Measurements from ENCODE around the gene SRGAP2. TPM values are rescaled to one million over a fixed set of nuclear protein-coding genes. Genes with fewer than 3 reads are reported as not detected.
"Not testable (repeated sequence)": the region's sequence is repeated elsewhere in the genome, so short reads cannot be mapped to it uniquely, and the experiment has no call there.

Gene SRGAP2
- total RNA-seq, 1 experiment from 2014 or later, result 130 TPM

- H3K79me2 ChIP-seq (ENCODE audit: low read depth); H3K9me2 ChIP-seq (ENCODE audit: insufficient read depth); H4K20me1 ChIP-seq (ENCODE audit: insufficient read depth); H3K27ac ChIP-seq; CTCF ChIA-PET; H3K9me3 ChIP-seq (ENCODE audit: insufficient read depth, low read depth); BruUV-seq (replicated peaks); H3K4me1 ChIP-seq (replicated peaks; ENCODE audit: insufficient read depth); DNase-seq; H3K4me2 ChIP-seq; intact Hi-C loops (cut with micrococcal nuclease; ENCODE audit: unreplicated experiment); H3K27me3 ChIP-seq (ENCODE audit: insufficient read depth, low read depth); H3F3A ChIP-seq (ENCODE audit: insufficient read depth, low read depth); H3K36me3 ChIP-seq (ENCODE audit: low read depth); H2AFZ ChIP-seq: not testable (repeated sequence)
- peak overlapping the region; percentile 46; the same call in 1 of the 2 replicates for H3K4me3 ChIP-seq
- POLR2A ChIA-PET (ENCODE audit: unreplicated experiment), result interaction anchor here (0.6 kb wide), 1 partner anchor 220 kb away, joined by 4 read pairs; no protein-coding TSS in a partner anchor
Measured at GRCh38 chr1:206204159-206204511, 794 bp downstream of the SRGAP2 start.

GRCh38 chr1:206204871-206205270 is 1.5 kb downstream of the SRGAP2 start:
- H3K27ac ChIP-seq; H4K20me1 ChIP-seq (ENCODE audit: insufficient read depth); H3K4me1 ChIP-seq (replicated peaks; ENCODE audit: insufficient read depth); H2AFZ ChIP-seq; H3K79me2 ChIP-seq (ENCODE audit: low read depth); H3K9me2 ChIP-seq (ENCODE audit: insufficient read depth); intact Hi-C loops (cut with micrococcal nuclease; ENCODE audit: unreplicated experiment); H3K9me3 ChIP-seq (ENCODE audit: insufficient read depth, low read depth); CTCF ChIA-PET; H3K27me3 ChIP-seq (ENCODE audit: insufficient read depth, low read depth); H3K36me3 ChIP-seq (ENCODE audit: low read depth); H3F3A ChIP-seq (ENCODE audit: insufficient read depth, low read depth): not testable (repeated sequence)
- peak in 1 of 2 experiments; percentile 21 for DNase-seq
- TSS peak; percentile 32 for BruUV-seq (replicated peaks)
- peak overlapping the region; percentile 52; the same call in 1 of the 2 replicates for H3K4me3 ChIP-seq
- POLR2A ChIA-PET (ENCODE audit: unreplicated experiment), result interaction anchor here (0.6 kb wide), 1 partner anchor 219 kb away, joined by 4 read pairs; no protein-coding TSS in a partner anchor
- peak overlapping the region; percentile 60 for H3K4me2 ChIP-seq

- peak overlapping the region; percentile 66 for H3K4me2 ChIP-seq
- H4K20me1 ChIP-seq (ENCODE audit: insufficient read depth); CTCF ChIA-PET; H3K9me3 ChIP-seq (ENCODE audit: insufficient read depth, low read depth); H3K4me1 ChIP-seq (replicated peaks; ENCODE audit: insufficient read depth); intact Hi-C loops (cut with micrococcal nuclease; ENCODE audit: unreplicated experiment); H3K79me2 ChIP-seq (ENCODE audit: low read depth); H3K36me3 ChIP-seq (ENCODE audit: low read depth); BruUV-seq (replicated peaks); POLR2A ChIA-PET (ENCODE audit: unreplicated experiment); H3F3A ChIP-seq (ENCODE audit: insufficient read depth, low read depth); H3K9me2 ChIP-seq (ENCODE audit: insufficient read depth); DNase-seq; H3K27me3 ChIP-seq (ENCODE audit: insufficient read depth, low read depth); H2AFZ ChIP-seq; H3K27ac ChIP-seq: not testable (repeated sequence)
- peak overlapping the region; percentile 49; the same call in 1 of the 2 replicates for H3K4me3 ChIP-seq
Measured at GRCh38 chr1:206205569-206205968, 2.2 kb downstream of the SRGAP2 start.

GRCh38 chr1:206210802-206211201 is 7.5 kb downstream of the SRGAP2 start:
- H4K20me1 ChIP-seq (ENCODE audit: insufficient read depth); BruUV-seq (replicated peaks); H3K9me2 ChIP-seq (ENCODE audit: insufficient read depth); H3K4me1 ChIP-seq (replicated peaks; ENCODE audit: insufficient read depth); H2AFZ ChIP-seq; H3F3A ChIP-seq (ENCODE audit: insufficient read depth, low read depth); H3K9me3 ChIP-seq (ENCODE audit: insufficient read depth, low read depth); intact Hi-C loops (cut with micrococcal nuclease; ENCODE audit: unreplicated experiment); H3K4me3 ChIP-seq; H3K79me2 ChIP-seq (ENCODE audit: low read depth); H3K36me3 ChIP-seq (ENCODE audit: low read depth); CTCF ChIA-PET; DNase-seq; H3K27me3 ChIP-seq (ENCODE audit: insufficient read depth, low read depth); H3K4me2 ChIP-seq; POLR2A ChIA-PET (ENCODE audit: unreplicated experiment); H3K27ac ChIP-seq: not testable (repeated sequence)

- CTCF ChIA-PET; H3K36me3 ChIP-seq (ENCODE audit: low read depth); DNase-seq; H3K4me2 ChIP-seq; H3K9me3 ChIP-seq (ENCODE audit: insufficient read depth, low read depth); H3K27me3 ChIP-seq (ENCODE audit: insufficient read depth, low read depth); POLR2A ChIA-PET (ENCODE audit: unreplicated experiment); intact Hi-C loops (cut with micrococcal nuclease; ENCODE audit: unreplicated experiment); H4K20me1 ChIP-seq (ENCODE audit: insufficient read depth); H3F3A ChIP-seq (ENCODE audit: insufficient read depth, low read depth); H3K4me3 ChIP-seq; H3K4me1 ChIP-seq (replicated peaks; ENCODE audit: insufficient read depth); H2AFZ ChIP-seq; H3K79me2 ChIP-seq (ENCODE audit: low read depth); H3K9me2 ChIP-seq (ENCODE audit: insufficient read depth); H3K27ac ChIP-seq; BruUV-seq (replicated peaks): not testable (repeated sequence)
Measured at GRCh38 chr1:206215600-206216392, 12.5 kb downstream of the SRGAP2 start.

- H3K27me3 ChIP-seq (ENCODE audit: insufficient read depth, low read depth); CTCF ChIA-PET; POLR2A ChIA-PET (ENCODE audit: unreplicated experiment): not testable (repeated sequence)
Measured at GRCh38 chr1:206218285-206218684, 14.9 kb downstream of the SRGAP2 start.

GRCh38 chr1:206218765-206219164 is 15.4 kb downstream of the SRGAP2 start:
- H3K4me1 ChIP-seq (replicated peaks; ENCODE audit: insufficient read depth); BruUV-seq (replicated peaks); H2AFZ ChIP-seq; POLR2A ChIA-PET (ENCODE audit: unreplicated experiment); H4K20me1 ChIP-seq (ENCODE audit: insufficient read depth); H3K79me2 ChIP-seq (ENCODE audit: low read depth); H3K4me3 ChIP-seq; H3K9me3 ChIP-seq (ENCODE audit: insufficient read depth, low read depth); H3F3A ChIP-seq (ENCODE audit: insufficient read depth, low read depth); DNase-seq; H3K27me3 ChIP-seq (ENCODE audit: insufficient read depth, low read depth); intact Hi-C loops (cut with micrococcal nuclease; ENCODE audit: unreplicated experiment); H3K27ac ChIP-seq; H3K9me2 ChIP-seq (ENCODE audit: insufficient read depth); CTCF ChIA-PET; H3K36me3 ChIP-seq (ENCODE audit: low read depth); H3K4me2 ChIP-seq: not testable (repeated sequence)

More at GRCh38 chr1:206218285-206218684, 14.9 kb downstream of the SRGAP2 start:
- H3K4me1 ChIP-seq (replicated peaks; ENCODE audit: insufficient read depth); H2AFZ ChIP-seq; H3K4me2 ChIP-seq; H3K79me2 ChIP-seq (ENCODE audit: low read depth); H3K9me2 ChIP-seq (ENCODE audit: insufficient read depth); intact Hi-C loops (cut with micrococcal nuclease; ENCODE audit: unreplicated experiment); H3K27ac ChIP-seq; H3K4me3 ChIP-seq; H3K36me3 ChIP-seq (ENCODE audit: low read depth); BruUV-seq (replicated peaks); H4K20me1 ChIP-seq (ENCODE audit: insufficient read depth); DNase-seq; H3K9me3 ChIP-seq (ENCODE audit: insufficient read depth, low read depth); H3F3A ChIP-seq (ENCODE audit: insufficient read depth, low read depth): not testable (repeated sequence)

All from PC-9 (cell line).